DND-41 (cell line): Measurements from ENCODE around the gene TMEM33.

Experiments
- CTCF ChIP-seq: IDR thresholded peaks from 2 replicates; pipeline ENCODE4 v1.5.1; 2012; ENCODE audit warnings: borderline replicate concordance, low read length, moderate library complexity, mild to moderate bottlenecking; ENCODE audit not compliant: poor library complexity, severe bottlenecking; ENCODE audit errors: extremely low read depth
- EZH2 ChIP-seq: IDR thresholded peaks from 3 replicates; pipeline ENCODE4 v1.6.1; 2012; ENCODE audit warnings: borderline replicate concordance, low read depth, mild to moderate bottlenecking, moderate library complexity, low read length, inconsistent platforms; ENCODE audit not compliant: severe bottlenecking

DNA sequence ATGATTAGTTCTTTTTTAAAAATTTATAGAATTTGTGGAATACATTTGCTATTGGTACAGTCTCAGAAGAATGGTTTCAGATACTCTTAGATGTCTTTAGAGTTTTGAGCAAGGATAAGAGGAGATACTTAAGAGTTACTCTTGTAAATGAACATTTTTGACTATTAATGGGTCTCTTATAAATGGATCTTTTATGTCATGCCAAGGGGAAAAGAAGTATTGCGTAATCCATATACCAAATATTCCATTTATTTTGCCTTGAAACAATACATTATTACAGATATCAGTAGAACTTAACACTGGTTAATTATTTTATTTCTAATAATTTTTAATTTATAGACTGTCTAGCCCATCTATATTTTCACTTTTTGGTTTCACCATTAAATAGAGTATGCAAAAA lies 29.2 kb downstream of the TMEM33 start:
- TF ChIP-seq CTCF, result no peak
- no peak for TF ChIP-seq EZH2
